AG09309 (cell line): ENCODE data around the gene CMTM7.

Experiments
- DNase-seq: peaks from one replicate; pipeline ENCODE4 v3.0.0-alpha.2; 2010; ENCODE audit warnings: low read depth
- H3K4me3 ChIP-seq: 2 replicates; pipeline ENCODE4 v1.5.1; 2011; ENCODE audit warnings: mild to moderate bottlenecking, low read depth, low read length, moderate library complexity; ENCODE audit not compliant: control insufficient read depth
- CTCF ChIP-seq: IDR thresholded peaks from 2 replicates; pipeline ENCODE4 v1.5.1; 2011; ENCODE audit warnings: mild to moderate bottlenecking, low read depth, low read length, inconsistent platforms; ENCODE audit not compliant: insufficient read depth, control insufficient read depth; ENCODE audit errors: missing control alignments

Gene CMTM7

GRCh38 chr3:32403663-32404062 lies 12.0 kb downstream of the CMTM7 start:
- H3K4me3 ChIP-seq, result no peak overlapping the region
- DNase-seq, result no peak
- TF ChIP-seq CTCF, result no peak

GRCh38 chr3:32404714-32405113 lies 13.1 kb downstream of the CMTM7 start:
- no peak for TF ChIP-seq CTCF
- no peak for DNase-seq

GRCh38 chr3:32405155-32405554 lies 13.5 kb downstream of the CMTM7 start:
- DNase-seq, result peak; percentile 33
- TF ChIP-seq CTCF, result no peak
- H3K4me3 ChIP-seq, result no peak overlapping the region

More at GRCh38 chr3:32404714-32405113, 13.1 kb downstream of the CMTM7 start:
- no peak overlapping the region for H3K4me3 ChIP-seq

GRCh38 chr3:32405711-32406323 lies 14.2 kb downstream of the CMTM7 start:
- no peak for TF ChIP-seq CTCF
- DNase-seq, result no peak
- H3K4me3 ChIP-seq, result no peak overlapping the region

GRCh38 chr3:32406486-32407408 lies 15.1 kb downstream of the CMTM7 start:
- no peak for DNase-seq
- TF ChIP-seq CTCF, result no peak
- no peak overlapping the region for H3K4me3 ChIP-seq

- no peak overlapping the region for H3K4me3 ChIP-seq
- no peak for DNase-seq
- TF ChIP-seq CTCF, result no peak
Measured at GRCh38 chr3:32410367-32411246, 19.0 kb downstream of the CMTM7 start.
